Loucy (cell line): Measurements from ENCODE around the gene FANCC.

Experiments
- CTCF ChIP-seq: fragments of 200-600 bp; sonication (generic); conservative IDR thresholded peaks from 2 replicates; pipeline ENCODE4 v1.5.1; 2014; ENCODE audit warnings: mild to moderate bottlenecking, antibody characterized with exemption, low read length
- EZH2phosphoT487 ChIP-seq: fragments of 200-600 bp; IDR thresholded peaks from 2 replicates; pipeline ENCODE4 v1.6.1; 2018; ENCODE audit warnings: antibody characterized with exemption, mild to moderate bottlenecking, moderate library complexity, borderline replicate concordance

- no peak for TF ChIP-seq CTCF
- TF ChIP-seq EZH2phosphoT487, result no peak
Observed at GRCh38 chr9:95302479-95302878, 15.0 kb downstream of the FANCC start.
